Left ventricle myocardium inferior (tissue), 1 donor: ENCODE results near the gene PFKFB4. TPM values are rescaled to one million over a fixed set of nuclear protein-coding genes. Genes with fewer than 3 reads are reported as not detected.
A peak's percentile ranks its signal among the peaks of the same experiment; 100 is the strongest.

ENCODE experiments used
- DNase-seq: peaks from one replicate; pipeline ENCODE4 v3.0.0-alpha.2; 2020
- H3K27ac ChIP-seq: fragments of 200-600 bp; replicated peaks from 2 replicates; pipeline ENCODE4 v1.8.0; 2021
- H3K27me3 ChIP-seq: fragments of 200-600 bp; 2 replicates; pipeline ENCODE4 v1.8.0; 2021; ENCODE audit warnings: low read depth
- H3K36me3 ChIP-seq: fragments of 200-600 bp; 2 replicates; pipeline ENCODE4 v1.8.0; 2021
- H3K4me1 ChIP-seq: fragments of 200-600 bp; 2 replicates; pipeline ENCODE4 v1.8.0; 2021
- H3K4me3 ChIP-seq: fragments of 200-600 bp; 2 replicates; pipeline ENCODE4 v1.8.0; 2021; ENCODE audit warnings: mild to moderate bottlenecking, moderate library complexity
- H3K9me3 ChIP-seq: fragments of 200-600 bp; replicated peaks from 2 replicates; pipeline ENCODE4 v1.8.0; 2021
- intact Hi-C: fragments of 100-400 bp; cut with micrococcal nuclease; formaldehyde crosslinking; loops from one replicate; pipeline ENCODE4 v1.11.0; 2022
- total RNA-seq: library from RNA; stranded (reverse); fragmentation: NEBNext Ultra II Directional; extraction: Animal tissue kit (Norgen Biotek cat#: 25700); gene quantifications from one replicate; pipeline ENCODE4 v1.2.1, GENCODE V29; 2021
- TF ChIP-seq, protein P1 (sequence below): fragments of 200-600 bp; IDR thresholded peaks from 2 replicates; pipeline ENCODE4 v1.8.0; 2021; ENCODE audit warnings: antibody characterized with exemption, mild to moderate bottlenecking, borderline replicate concordance
- donor health status: DM: no; HTN: yes; CAD: no; lungs with severe emphysema.

Gene PFKFB4
- total RNA-seq, 1 donor from 2014 or later: 1.5 TPM

DNA sequence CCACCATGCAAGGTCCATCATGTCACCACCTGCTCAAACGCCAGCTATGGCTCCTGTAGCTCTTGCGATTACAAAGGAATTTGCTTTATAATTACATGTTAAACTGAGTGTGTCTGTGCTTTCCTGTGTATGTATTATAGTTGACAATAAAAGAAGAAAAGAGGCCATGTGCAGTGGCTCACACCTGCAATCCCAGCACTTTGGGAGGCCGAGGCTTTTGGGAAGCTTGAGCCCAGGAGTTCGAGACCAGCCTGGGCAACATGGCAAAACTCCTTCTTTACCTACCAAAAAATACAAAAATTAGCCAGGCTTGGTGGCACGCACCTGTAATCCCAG, 83.0 kb downstream of the PFKFB4 start:
- H3K36me3 ChIP-seq: peaks cover 11% of the 10 kb centered on the region
- no peaks in the 10 kb centered on the region for H3K9me3 ChIP-seq
- DNase-seq: no peak
- H3K4me3 ChIP-seq: peak overlapping the region; percentile 85
- H3K27ac ChIP-seq: peak overlapping the region; percentile 99
- TF ChIP-seq, protein P1, sequence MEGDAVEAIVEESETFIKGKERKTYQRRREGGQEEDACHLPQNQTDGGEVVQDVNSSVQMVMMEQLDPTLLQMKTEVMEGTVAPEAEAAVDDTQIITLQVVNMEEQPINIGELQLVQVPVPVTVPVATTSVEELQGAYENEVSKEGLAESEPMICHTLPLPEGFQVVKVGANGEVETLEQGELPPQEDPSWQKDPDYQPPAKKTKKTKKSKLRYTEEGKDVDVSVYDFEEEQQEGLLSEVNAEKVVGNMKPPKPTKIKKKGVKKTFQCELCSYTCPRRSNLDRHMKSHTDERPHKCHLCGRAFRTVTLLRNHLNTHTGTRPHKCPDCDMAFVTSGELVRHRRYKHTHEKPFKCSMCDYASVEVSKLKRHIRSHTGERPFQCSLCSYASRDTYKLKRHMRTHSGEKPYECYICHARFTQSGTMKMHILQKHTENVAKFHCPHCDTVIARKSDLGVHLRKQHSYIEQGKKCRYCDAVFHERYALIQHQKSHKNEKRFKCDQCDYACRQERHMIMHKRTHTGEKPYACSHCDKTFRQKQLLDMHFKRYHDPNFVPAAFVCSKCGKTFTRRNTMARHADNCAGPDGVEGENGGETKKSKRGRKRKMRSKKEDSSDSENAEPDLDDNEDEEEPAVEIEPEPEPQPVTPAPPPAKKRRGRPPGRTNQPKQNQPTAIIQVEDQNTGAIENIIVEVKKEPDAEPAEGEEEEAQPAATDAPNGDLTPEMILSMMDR: no peak
- no peaks in the 10 kb centered on the region for H3K27me3 ChIP-seq
- intact Hi-C loops: no loop called here
- H3K4me1 ChIP-seq: peaks cover 73% of the 10 kb centered on the region

DNA sequence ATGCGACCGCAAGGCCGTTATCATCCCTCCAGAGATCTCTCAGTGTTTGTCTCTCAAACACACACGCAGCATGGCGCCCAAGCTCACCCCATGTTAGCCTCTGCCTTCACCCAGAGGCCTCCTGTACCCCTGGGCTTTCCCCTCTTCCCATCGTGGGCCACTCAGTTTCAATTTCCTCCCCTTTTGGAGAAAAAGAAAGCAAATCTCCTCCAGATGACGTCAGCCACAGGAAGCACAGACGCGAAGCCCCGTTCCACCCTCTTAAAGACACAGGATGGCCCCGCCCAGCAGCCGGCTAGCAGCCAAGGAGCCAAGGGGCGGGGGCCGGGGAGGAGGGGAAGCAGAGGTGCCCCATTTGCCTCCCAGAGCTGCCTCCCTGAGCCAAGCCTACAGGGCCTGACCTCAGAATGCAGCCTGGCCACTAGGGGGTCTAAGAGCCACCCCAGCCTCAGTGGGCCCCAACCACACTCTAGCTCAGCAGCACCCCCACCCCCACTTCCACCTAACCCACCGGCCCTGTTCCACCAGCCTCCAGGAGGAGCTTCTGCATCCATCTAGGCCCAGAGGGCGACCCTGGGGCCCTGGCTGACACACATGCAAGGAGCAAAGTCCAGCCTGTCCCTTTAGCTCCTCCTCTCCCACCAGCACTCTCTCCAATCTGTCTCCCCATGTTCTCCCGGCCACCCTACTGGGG, 83.5 kb downstream of the PFKFB4 start:
- peak overlapping the region; percentile 85 for H3K4me3 ChIP-seq
- peaks cover 16% of the 10 kb centered on the region for H3K36me3 ChIP-seq
- no peaks in the 10 kb centered on the region for H3K27me3 ChIP-seq
- peak; percentile 91 for DNase-seq
- intact Hi-C loops: no loop called here
- H3K27ac ChIP-seq: peak overlapping the region; percentile 99
- H3K4me1 ChIP-seq: peaks cover 73% of the 10 kb centered on the region
- no peaks in the 10 kb centered on the region for H3K9me3 ChIP-seq
- TF ChIP-seq, protein P1: peak; percentile 58

DNA sequence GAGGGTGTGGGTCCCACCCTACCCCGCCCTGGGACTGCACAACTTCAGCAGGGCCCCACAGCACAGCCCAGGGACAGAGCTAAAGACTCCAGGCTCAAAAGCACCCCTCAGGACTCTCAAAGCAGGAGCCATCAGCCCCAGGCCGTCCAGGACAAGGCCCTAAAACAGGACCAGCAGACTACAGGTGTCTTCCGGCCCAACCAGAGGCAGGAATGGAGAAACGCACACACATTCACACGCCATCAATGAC, 84.0 kb downstream of the PFKFB4 start:
- TF ChIP-seq, protein P1: no peak
- no peaks in the 10 kb centered on the region for H3K9me3 ChIP-seq
- H3K27me3 ChIP-seq: no peaks in the 10 kb centered on the region
- peak overlapping the region; percentile 99 for H3K27ac ChIP-seq
- DNase-seq: no peak
- intact Hi-C loops: no loop called here
- peaks cover 73% of the 10 kb centered on the region for H3K4me1 ChIP-seq
- peak overlapping the region; percentile 85 for H3K4me3 ChIP-seq
- peaks cover 21% of the 10 kb centered on the region for H3K36me3 ChIP-seq

DNA sequence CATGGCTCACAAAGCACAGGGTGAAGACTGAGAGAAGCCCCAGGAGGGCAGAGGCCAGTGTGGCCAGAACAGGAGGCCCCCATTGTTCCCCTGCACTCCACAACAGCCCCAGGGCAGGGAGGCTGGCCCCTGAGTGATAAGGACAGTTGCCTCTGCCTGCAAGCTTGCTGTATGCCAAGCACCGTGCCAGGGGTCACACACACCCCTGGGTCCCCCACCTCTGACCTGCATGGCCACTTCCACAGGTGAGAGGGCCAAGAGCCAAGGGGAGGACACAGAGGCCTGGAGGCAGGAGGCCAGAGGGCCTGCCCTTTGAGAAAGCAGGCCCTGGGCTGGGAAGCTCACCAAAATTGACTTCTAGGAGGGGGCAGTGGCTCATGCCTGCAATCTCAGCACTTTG, 86.3 kb downstream of the PFKFB4 start:
- intact Hi-C loops: no loop called here
- H3K27ac ChIP-seq: peak overlapping the region; percentile 99
- peak overlapping the region; percentile 85 for H3K4me3 ChIP-seq
- peaks cover 27% of the 10 kb centered on the region for H3K36me3 ChIP-seq
- no peaks in the 10 kb centered on the region for H3K9me3 ChIP-seq
- DNase-seq: no peak
- H3K27me3 ChIP-seq: no peaks in the 10 kb centered on the region
- TF ChIP-seq, protein P1: no peak
- H3K4me1 ChIP-seq: peaks cover 86% of the 10 kb centered on the region

DNA sequence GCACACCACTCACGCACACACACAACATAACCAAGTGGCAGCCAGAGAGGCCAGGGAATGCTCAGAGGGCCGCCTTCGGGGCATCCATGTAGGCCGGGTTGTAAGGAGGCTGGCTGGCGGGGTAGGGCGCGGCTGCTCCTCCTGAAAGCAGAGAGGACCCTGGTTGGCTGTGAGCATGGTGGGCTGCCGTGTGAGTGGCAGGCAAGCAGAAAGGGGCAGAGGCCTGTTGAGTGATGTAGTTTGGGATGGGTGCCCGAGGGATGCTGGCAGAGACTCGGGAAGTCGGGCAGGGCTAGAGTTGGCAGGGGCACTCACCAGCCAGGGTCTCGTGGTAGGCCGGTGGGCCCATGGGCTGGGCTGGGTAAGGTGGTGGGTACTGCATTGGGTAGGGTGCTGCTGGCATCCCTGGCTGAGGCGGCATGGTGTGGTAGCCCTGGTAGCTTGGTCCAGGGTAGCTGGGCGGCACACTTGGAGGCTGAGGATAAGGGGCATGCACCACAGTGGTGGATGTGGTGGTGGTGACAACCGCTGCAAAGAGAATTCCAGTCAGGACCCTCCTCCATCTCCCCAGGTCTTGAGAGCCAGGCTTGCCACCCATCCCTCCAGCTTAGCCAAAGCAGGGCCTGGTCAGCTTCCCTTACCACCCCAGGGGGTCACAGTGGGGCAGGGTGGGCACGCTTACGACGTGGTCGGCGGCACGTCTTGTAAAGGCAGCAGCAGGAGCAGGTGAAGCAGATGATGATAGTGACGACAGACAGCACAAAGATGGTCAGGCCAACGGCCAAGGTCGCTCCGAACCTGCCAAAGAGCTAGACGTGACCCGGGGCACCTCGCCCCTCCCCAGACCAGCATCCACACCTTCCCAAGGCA, 87.3 kb downstream of the PFKFB4 start:
- H3K4me1 ChIP-seq: peaks cover 95% of the 10 kb centered on the region
- H3K27me3 ChIP-seq: no peaks in the 10 kb centered on the region
- peak overlapping the region; percentile 99 for H3K27ac ChIP-seq
- H3K4me3 ChIP-seq: peak overlapping the region; percentile 85
- H3K36me3 ChIP-seq: peaks cover 27% of the 10 kb centered on the region
- TF ChIP-seq, protein P1: no peak
- H3K9me3 ChIP-seq: no peaks in the 10 kb centered on the region
- intact Hi-C loops: loop anchor here (10.0 kb wide), 1 partner anchor 76 kb away; no protein-coding TSS in a partner anchor
- no peak for DNase-seq
